ENCODE measurements around the gene CENPQ.

- TF ChIP-seq THRA (CRISPR knock-in tag; IDR thresholded peaks at IDR 0.05; ENCODE audit: borderline replicate concordance) (no peak), CTCF (CRISPR knock-in tag; IDR thresholded peaks at IDR 0.05) (no peak), NR2C2 (CRISPR knock-in tag; IDR thresholded peaks at IDR 0.05; ENCODE audit: borderline replicate concordance) (no peak), ASH2L (IDR thresholded peaks at IDR 0.05; ENCODE audit: insufficient read length, low read depth, low read length) (peak; percentile 12), HOXA7 (CRISPR knock-in tag; IDR thresholded peaks at IDR 0.05) (no peak), CEBPB (IDR thresholded peaks at IDR 0.05; ENCODE audit: borderline replicate concordance, low read depth, low read length) (no peak), ZNF460 (CRISPR knock-in tag; IDR thresholded peaks at IDR 0.05; ENCODE audit: borderline replicate concordance) (no peak), ZNF44 (CRISPR knock-in tag; IDR thresholded peaks at IDR 0.05) (no peak), DR1 (CRISPR knock-in tag; IDR thresholded peaks at IDR 0.05) (no peak), SMC3 (IDR thresholded peaks at IDR 0.05; ENCODE audit: low read length) (no peak), ZNF432 (CRISPR knock-in tag; IDR thresholded peaks at IDR 0.05; ENCODE audit: borderline replicate concordance) (no peak), ZNF280B (CRISPR knock-in tag; IDR thresholded peaks at IDR 0.05; ENCODE audit: borderline replicate concordance) (no peak)
- TF ChIP-seq, protein P1, sequence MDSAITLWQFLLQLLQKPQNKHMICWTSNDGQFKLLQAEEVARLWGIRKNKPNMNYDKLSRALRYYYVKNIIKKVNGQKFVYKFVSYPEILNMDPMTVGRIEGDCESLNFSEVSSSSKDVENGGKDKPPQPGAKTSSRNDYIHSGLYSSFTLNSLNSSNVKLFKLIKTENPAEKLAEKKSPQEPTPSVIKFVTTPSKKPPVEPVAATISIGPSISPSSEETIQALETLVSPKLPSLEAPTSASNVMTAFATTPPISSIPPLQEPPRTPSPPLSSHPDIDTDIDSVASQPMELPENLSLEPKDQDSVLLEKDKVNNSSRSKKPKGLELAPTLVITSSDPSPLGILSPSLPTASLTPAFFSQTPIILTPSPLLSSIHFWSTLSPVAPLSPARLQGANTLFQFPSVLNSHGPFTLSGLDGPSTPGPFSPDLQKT (CRISPR knock-in tag; IDR thresholded peaks at IDR 0.05; ENCODE audit: borderline replicate concordance) = no peak
- TF ChIP-seq, protein P2, sequence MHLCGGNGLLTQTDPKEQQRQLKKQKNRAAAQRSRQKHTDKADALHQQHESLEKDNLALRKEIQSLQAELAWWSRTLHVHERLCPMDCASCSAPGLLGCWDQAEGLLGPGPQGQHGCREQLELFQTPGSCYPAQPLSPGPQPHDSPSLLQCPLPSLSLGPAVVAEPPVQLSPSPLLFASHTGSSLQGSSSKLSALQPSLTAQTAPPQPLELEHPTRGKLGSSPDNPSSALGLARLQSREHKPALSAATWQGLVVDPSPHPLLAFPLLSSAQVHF (CRISPR knock-in tag; IDR thresholded peaks at IDR 0.05) = no peak
These were observed 420 bp downstream of the CENPQ start for GRCh38 chr6:49463612-49463967.
